ENCODE measurements around the gene IMPDH2. TPM values are rescaled to one million over a fixed set of nuclear protein-coding genes. Genes with fewer than 3 reads are reported as not detected.

The IMPDH2 gene
- total RNA-seq, 3 donors from 2014 or later, result 664 to 769 (median 721) TPM

DNA sequence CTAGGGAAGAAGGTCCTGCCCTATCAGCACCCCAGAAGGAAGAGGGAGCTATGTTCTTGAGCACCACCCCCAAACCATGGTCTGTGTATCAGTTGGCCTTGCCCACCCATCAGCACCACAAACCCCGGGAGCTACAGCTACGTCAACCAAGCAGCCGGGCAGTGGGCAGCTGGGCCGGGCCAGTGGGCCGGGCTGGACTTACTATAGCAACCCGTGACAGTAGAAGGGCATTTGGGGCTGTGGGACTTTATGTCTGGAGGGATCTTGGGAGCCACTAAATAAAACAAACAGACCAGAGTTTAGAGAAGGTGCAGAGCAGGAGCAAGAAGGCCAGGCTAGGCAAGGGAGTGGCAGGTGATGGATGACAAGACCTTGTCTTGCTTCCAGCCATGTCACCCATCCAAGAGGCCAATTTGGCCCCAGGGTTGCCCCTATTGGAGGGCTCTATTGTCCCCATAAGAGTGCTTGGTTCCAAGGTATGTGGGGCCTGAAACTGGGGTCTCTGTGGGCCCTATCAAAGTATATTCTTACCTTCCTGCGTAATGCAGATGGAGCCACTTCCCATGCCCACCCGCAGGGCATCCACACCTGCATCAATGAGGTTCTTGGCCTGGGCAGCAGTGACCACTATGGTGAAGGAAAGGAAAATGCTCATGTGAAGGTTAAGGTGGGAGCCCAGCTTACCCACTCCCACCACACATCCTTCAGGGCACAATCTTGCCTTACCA, 3.2 kb downstream of the IMPDH2 start:
- H3K9me3 Mint-ChIP-seq, result no peaks in the 10 kb centered on the region
- DNase-seq, result no peak
- H3K4me3 Mint-ChIP-seq, result peak overlapping the region; percentile 33
- H3K4me1 Mint-ChIP-seq (ENCODE audit: low read depth), result peaks cover 46% of the 10 kb centered on the region
- no peaks in the 10 kb centered on the region for H3K27me3 Mint-ChIP-seq (ENCODE audit: low read depth)
- no peak for ATAC-seq
- peaks cover 48% of the 10 kb centered on the region for H3K36me3 Mint-ChIP-seq (ENCODE audit: insufficient read depth)

DNA sequence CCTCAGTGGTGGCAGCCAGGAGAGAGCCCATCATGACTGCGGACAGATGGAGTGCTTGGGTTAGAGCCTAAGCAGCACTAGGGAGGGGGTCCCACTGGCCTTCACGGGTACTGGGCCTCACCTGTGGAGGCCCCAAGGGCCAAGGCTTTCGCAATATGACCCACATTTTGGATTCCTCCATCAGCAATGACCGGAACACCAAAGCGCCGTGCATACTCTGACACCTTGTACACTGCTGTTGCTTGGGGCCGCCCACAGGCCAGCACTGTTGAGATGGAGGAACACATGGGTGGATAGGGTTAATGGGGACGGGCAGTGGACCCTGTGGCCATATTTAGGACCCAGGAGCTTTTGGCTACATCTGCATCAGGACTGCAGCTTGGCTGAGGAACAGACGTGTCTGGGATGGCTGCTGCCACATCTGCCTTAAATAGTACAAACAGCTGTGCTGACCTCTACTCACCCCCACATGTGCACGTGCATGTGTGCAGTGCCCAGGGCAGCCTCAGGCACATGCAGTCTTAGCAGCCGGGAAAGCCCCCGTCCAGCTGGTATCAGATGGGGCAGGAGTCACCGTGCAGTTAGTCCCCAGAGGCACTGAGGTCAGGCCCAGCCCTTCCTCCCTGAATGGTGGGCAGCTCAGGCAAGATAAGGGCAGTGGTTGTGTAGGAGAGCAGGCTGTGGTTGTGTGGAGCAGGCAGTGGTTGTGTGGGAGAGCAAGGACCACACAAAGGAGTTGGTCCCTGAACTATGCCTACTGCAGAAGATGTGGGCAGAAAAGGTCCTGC, 4.0 kb downstream of the IMPDH2 start:
- peaks cover 48% of the 10 kb centered on the region for H3K4me1 Mint-ChIP-seq (ENCODE audit: low read depth)
- no peak overlapping the region for H3K4me3 Mint-ChIP-seq
- no peaks in the 10 kb centered on the region for H3K27me3 Mint-ChIP-seq (ENCODE audit: low read depth)
- peaks cover 48% of the 10 kb centered on the region for H3K36me3 Mint-ChIP-seq (ENCODE audit: insufficient read depth)
- ATAC-seq (no peak), DNase-seq (no peak)
- H3K9me3 Mint-ChIP-seq, result no peaks in the 10 kb centered on the region

DNA sequence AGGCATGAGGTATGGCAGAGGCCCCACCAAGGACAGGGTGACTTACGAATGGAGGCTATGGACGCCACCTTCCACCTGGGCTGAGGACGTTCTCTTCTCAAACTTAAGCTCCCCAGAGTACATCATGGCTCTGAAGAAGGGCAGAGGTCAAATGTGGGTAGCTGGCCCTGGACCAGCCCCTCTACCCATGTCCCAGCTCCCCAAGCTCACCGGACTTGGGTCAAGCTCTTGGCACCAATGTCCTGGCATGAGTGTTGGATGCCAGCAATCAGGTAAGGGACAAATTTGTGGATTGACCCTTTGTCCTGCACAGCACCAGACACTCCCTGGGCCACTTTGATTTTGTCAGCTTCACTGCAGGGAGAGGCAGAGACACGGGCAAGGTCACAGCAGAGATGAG, 4.7 kb downstream of the IMPDH2 start:
- DNase-seq, result no peak
- peaks cover 47% of the 10 kb centered on the region for H3K36me3 Mint-ChIP-seq (ENCODE audit: insufficient read depth)
- peaks cover 53% of the 10 kb centered on the region for H3K4me1 Mint-ChIP-seq (ENCODE audit: low read depth)
- H3K4me3 Mint-ChIP-seq, result no peak overlapping the region
- no peak for ATAC-seq
- H3K27me3 Mint-ChIP-seq (ENCODE audit: low read depth), result no peaks in the 10 kb centered on the region
- no peaks in the 10 kb centered on the region for H3K9me3 Mint-ChIP-seq

DNA sequence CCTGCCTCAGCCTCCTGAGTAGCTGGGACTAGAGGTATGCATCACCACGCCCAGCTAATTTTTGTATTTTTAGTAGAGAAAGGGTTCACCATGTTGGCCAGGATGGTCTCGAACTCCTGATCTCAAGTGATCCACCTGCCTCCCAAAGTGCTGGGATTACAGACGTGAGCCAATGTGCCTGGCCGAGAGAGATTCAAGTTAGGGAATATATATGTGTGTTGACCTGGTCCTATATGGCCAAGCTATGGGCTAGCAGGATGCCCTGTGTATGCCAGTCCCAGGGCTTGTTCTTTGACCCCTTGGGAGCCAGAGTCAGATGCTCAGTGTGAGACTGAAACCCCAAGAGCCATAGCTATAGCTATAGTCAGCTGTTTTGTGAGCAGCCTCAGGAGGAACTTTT, 5.4 kb downstream of the IMPDH2 start:
- Mint-ChIP-seq H3K9me3 (no peaks in the 10 kb centered on the region), H3K27me3 (ENCODE audit: low read depth) (no peaks in the 10 kb centered on the region), H3K4me1 (ENCODE audit: low read depth) (peaks cover 51% of the 10 kb centered on the region), H3K36me3 (ENCODE audit: insufficient read depth) (peaks cover 43% of the 10 kb centered on the region), H3K4me3 (peak overlapping the region; percentile 95)
- ATAC-seq (no peak), DNase-seq (no peak)

DNA sequence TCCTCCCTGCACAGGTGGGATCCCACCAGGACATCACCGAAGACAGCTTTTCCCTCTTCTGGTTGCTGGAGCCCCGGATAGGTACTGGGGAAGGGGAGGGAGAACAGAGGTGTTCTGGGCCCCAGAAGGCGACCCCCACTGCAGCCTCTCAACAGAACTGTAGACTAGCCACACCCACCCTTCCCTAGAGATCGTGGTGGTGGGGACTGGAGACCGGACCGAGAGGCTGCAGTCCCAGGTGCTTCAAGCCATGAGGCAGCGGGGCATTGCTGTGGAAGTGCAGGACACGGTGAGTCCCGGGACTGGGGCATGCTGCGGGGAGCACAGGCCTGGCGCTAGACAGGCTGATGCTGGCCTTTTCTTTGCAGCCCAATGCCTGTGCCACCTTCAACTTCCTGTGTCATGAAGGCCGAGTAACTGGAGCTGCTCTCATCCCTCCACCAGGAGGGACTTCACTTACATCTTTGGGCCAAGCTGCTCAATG, 6.5 kb downstream of the IMPDH2 start:
- no peaks in the 10 kb centered on the region for H3K9me3 Mint-ChIP-seq
- peaks cover 44% of the 10 kb centered on the region for H3K4me1 Mint-ChIP-seq (ENCODE audit: low read depth)
- no peak for ATAC-seq
- H3K4me3 Mint-ChIP-seq, result peak overlapping the region; percentile 95
- H3K36me3 Mint-ChIP-seq (ENCODE audit: insufficient read depth), result peaks cover 37% of the 10 kb centered on the region
- no peak for DNase-seq
- H3K27me3 Mint-ChIP-seq (ENCODE audit: low read depth), result no peaks in the 10 kb centered on the region

DNA sequence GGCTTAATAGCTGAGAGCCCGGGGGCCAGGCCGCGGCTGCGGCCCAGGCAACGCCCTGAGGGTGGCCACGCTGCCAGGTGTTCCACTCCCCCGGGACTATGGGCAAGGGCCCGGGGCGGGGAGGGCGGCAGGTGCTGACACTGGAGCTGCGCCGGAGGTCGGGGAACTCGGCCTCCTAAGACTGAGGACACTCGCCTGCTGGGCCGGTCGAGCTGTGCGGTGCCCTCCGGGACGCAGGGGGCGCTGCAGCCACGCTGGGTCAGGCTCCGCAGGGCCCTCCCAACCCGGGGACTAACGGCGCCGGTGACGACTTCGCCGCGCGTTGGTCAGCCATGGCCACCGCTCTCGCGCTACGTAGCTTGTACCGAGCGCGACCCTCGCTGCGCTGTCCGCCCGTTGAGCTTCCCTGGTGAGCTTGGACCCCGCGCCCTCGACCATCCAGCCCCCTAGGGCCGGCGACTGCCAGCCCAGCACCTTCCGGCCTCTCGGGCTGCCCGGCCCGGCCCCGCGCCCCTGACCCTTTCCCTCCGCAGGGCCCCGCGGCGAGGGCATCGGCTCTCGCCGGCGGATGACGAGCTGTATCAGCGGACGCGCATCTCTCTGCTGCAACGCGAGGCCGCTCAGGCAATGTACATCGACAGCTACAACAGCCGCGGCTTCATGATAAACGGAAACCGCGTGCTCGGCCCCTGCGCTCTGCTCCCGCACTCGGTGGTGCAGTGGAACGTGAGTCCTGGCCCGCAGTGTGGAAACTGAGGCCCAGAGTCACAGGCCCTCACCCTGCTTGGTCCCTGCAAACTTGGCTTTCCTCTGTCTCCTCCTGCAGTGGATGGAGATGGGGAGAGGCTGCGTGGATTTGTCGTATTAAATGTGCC, 7.1 kb downstream of the IMPDH2 start, which contains the start of gene NDUFAF3:
NDUFAF3 (plus strand) TSS at position 309 of the 875 bp plus-strand sequence; CDS start at position 333, 24 bp downstream.
- DNase-seq (peak; percentile 90), ATAC-seq (peak; percentile 80 to 81)
- Mint-ChIP-seq H3K27me3 (ENCODE audit: low read depth) (no peaks in the 10 kb centered on the region), H3K4me3 (peak within 1 kb of the TSS; percentile 95), H3K36me3 (ENCODE audit: insufficient read depth) (peaks cover 34% of the 10 kb centered on the region), H3K4me1 (ENCODE audit: low read depth) (peaks cover 43% of the 10 kb centered on the region), H3K9me3 (no peaks in the 10 kb centered on the region)

DNA sequence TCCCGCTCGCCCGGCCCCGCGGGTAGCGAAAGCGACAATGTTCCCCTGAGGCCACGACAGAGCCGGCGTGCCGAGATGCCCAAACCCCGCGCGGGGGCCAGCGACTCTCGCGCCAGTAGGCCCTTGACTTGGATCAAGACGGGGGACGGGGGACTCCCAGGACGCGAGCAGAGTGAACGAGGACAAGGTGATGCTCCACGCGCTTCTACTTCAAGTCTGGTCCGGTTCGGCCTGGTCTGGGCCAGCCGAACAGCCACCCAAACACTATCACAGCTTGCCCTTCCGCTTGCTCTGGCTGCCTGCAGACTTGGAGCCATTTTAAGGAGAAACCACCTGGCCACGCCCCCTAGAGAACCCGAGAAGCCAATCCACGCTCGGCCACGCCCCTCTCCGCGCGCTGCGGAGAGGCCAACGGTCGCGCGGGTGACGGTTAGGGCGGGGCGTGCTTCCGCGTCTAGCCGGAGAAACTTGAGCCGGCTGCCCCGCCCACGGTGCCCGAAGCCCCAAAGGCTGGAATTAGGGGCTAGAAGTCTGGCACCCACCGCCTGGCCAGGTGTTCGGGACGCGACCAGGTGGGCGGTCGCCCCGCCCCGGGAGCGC, 7.9 kb downstream of the IMPDH2 start:
- ATAC-seq (peak; percentile 75), DNase-seq (peak; percentile 99)
- Mint-ChIP-seq H3K4me3 (peak overlapping the region; percentile 95), H3K36me3 (ENCODE audit: insufficient read depth) (peaks cover 29% of the 10 kb centered on the region), H3K4me1 (ENCODE audit: low read depth) (peaks cover 39% of the 10 kb centered on the region), H3K9me3 (no peaks in the 10 kb centered on the region), H3K27me3 (ENCODE audit: low read depth) (no peaks in the 10 kb centered on the region)

DNA sequence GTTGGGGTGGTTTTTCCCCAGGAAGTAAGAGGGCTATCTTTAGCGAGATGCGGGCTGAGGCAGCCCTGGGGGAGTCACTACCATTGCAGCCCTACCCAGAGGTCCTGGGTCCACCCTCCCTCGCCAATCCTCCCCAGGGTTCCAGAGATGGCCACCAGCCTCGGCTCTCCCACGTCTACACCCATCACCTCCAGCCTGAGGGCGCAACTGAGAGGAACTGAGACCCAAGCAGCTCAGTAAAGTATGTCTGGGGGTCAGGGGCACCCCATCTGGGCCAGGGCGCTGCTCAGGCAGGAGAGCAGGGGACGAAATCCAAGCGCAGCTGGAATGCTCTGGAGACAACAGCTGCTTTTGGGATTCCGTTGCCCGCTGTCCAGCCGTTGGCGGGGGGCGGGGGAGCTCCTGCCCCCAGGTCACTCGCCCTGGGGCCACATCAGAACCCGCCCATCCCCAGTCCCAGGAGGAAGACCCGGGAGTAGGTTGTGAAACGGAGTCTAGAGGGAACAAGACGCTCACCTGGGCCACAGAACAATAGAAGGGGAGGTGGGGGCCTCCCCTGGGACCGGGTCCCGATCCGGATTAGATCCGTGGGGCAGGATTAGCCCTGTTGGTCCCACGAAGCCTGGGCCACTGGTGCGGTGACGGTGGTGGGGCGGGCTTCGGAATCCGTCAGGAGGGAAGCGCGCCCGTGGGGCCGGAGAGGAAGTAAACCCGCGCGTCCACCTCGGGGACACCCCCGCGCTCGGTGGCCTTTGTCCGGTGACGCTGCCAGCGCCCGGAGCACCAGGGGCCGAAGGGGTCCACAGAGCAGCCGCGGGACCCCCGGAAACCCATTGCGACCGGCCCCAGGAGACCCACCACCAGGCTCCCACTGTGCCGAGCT, 8.6 kb downstream of the IMPDH2 start:
- no peak for ATAC-seq
- Mint-ChIP-seq H3K4me1 (ENCODE audit: low read depth) (peaks cover 35% of the 10 kb centered on the region), H3K36me3 (ENCODE audit: insufficient read depth) (peaks cover 29% of the 10 kb centered on the region), H3K9me3 (no peaks in the 10 kb centered on the region), H3K27me3 (ENCODE audit: low read depth) (no peaks in the 10 kb centered on the region), H3K4me3 (peak overlapping the region; percentile 95)
- no peak for DNase-seq

DNA sequence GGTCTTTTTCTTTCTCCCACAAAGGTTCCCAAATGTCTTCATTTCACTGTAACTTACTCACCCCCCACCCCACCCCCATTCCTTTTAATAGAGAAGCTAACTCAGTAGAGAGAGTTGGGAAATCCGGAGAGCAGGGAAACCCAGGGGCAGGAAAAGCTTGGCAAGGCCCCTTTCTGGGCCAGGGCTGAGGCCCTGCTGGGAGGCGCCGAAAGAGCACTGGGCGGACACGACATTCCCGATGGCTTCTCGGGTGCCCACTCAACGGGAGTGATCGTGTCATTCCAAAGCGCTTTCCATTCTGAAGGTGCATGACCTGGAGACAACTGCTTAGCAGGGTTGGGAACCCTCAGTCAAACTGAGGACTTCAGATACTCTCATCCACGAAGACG, 9.3 kb downstream of the IMPDH2 start:
- DNase-seq (no peak), ATAC-seq (no peak)
- Mint-ChIP-seq H3K4me1 (ENCODE audit: low read depth) (peaks cover 33% of the 10 kb centered on the region), H3K36me3 (ENCODE audit: insufficient read depth) (peaks cover 29% of the 10 kb centered on the region), H3K27me3 (ENCODE audit: low read depth) (no peaks in the 10 kb centered on the region), H3K9me3 (no peaks in the 10 kb centered on the region), H3K4me3 (peak overlapping the region; percentile 95)

DNA sequence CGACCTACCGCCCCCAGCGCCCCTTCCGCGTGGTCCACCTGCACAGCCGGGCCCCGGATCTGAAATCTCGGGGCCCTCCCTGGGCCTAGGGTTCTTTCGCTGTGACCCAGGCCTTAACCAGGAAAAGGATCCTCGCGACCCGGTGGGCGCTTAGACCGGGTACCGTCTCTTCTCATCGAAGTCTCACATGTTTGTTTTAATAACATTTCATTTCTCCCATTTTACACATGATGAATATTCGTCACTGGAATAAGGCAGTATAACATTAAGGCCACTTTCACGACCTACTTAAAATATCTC, 10.5 kb downstream of the IMPDH2 start:
- no peak for DNase-seq
- ATAC-seq, result no peak
- peak overlapping the region; percentile 95 for H3K4me3 Mint-ChIP-seq
- H3K36me3 Mint-ChIP-seq (ENCODE audit: insufficient read depth), result peaks cover 21% of the 10 kb centered on the region
- H3K4me1 Mint-ChIP-seq (ENCODE audit: low read depth), result peaks cover 29% of the 10 kb centered on the region
- no peaks in the 10 kb centered on the region for H3K9me3 Mint-ChIP-seq
- H3K27me3 Mint-ChIP-seq (ENCODE audit: low read depth), result no peaks in the 10 kb centered on the region

DNA sequence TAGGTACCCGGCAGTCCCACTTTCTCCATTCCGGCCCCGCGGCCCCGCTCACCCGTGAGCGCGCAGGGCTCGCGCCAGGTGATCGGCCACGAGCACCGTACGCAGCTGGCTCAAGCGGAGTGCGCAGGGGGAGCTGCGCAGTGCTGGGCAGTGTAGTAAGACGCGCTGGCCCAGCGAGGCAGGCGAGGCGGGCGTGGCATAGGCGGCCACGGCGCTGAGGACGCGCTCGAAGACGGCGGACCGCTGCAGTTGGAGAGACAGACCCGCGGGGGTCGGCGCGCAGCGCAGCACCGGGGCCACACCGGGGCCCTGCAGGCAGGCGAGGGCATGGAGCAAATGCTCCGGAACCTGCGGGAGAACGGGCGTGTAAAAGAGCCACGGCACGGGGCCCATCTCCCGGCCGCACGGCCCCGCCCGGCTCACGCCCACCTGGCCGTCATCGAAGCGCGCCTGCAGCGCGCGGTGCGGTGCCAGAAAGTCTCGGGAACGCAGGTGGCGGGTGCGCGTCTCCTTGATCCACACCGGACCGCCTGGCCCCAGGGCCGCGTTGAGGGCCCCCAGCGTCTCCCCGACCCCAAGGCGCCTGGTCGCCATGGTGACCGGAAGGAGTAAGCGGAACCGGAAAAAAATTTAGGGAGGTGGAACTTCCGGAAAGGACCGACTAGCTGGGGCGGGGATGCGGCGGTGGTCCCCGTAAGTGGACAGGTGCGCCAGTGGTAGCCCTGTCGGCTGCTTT, 11.1 kb downstream of the IMPDH2 start, which contains the start of gene DALRD3:
DALRD3 (minus strand) TSS at position 610 of the 736 bp plus-strand sequence; CDS start at position 594, 16 bp downstream.
- H3K36me3 Mint-ChIP-seq (ENCODE audit: insufficient read depth), result peaks cover 17% of the 10 kb centered on the region
- H3K27me3 Mint-ChIP-seq (ENCODE audit: low read depth), result no peaks in the 10 kb centered on the region
- H3K4me1 Mint-ChIP-seq (ENCODE audit: low read depth), result peaks cover 25% of the 10 kb centered on the region
- peak; percentile 33 for DNase-seq
- H3K9me3 Mint-ChIP-seq, result no peaks in the 10 kb centered on the region
- H3K4me3 Mint-ChIP-seq, result peak within 1 kb of the TSS; percentile 95
- peak; percentile 8 for ATAC-seq

DNA sequence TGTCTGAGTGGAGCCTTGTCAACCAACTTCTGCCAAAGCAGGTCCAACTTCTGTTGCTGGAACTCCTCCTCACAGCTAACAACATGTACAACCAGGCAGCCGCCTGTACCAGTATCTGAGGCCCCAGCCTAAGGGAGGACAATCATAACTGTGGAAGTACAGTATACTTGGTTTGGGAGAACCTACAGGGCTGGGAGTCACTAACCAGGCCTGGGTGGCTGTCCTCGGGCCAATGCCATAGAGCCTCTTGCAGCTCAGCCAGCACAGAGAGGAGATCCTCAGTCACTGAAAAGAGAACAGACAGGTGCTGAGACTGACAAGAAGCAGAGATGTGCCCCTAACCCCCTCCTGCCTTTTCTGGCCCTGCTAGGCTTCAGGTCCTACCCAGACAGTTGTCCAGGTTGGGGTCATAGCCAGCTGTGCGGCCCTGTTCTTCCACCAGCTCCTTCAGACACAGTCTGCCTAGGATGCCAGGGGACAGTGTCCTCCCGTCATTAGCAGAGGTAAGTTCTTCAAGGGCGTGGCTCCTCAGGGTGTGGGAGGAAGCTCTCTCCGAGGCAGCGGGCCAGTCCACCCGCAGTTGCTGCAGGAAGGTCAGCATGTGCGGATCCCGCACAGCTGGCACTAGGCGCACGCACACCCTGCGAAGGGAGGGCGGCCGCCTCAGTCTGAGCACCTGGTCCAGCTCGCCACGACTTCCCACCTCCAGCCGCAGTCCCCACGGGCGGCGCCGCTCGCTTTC, 11.8 kb downstream of the IMPDH2 start:
- no peaks in the 10 kb centered on the region for H3K9me3 Mint-ChIP-seq
- ATAC-seq, result no peak
- DNase-seq, result no peak
- H3K27me3 Mint-ChIP-seq (ENCODE audit: low read depth), result no peaks in the 10 kb centered on the region
- peak overlapping the region; percentile 95 for H3K4me3 Mint-ChIP-seq
- peaks cover 21% of the 10 kb centered on the region for H3K4me1 Mint-ChIP-seq (ENCODE audit: low read depth)
- peaks cover 12% of the 10 kb centered on the region for H3K36me3 Mint-ChIP-seq (ENCODE audit: insufficient read depth)

Data from activated T-cell treated with anti-CD3 and anti-CD28 coated beads, Interleukin-2, amount 50 U/mL, for 4 hours (primary cell).